RWPE2 (cell line): Measurements from ENCODE around the gene RPTOR.

Experiments
- ATAC-seq: fragments of 200-7000 bp; cut with Tn5 transposase; 3 replicates; pipeline ENCODE4 v1.9.1; 2021; ENCODE audit warnings: low read depth
- DNase-seq: peaks from one replicate; pipeline ENCODE4 v3.0.0-alpha.2; 2020; ENCODE audit warnings: low spot score
- H3K27ac ChIP-seq: fragments of 450-650 bp; 2 replicates; pipeline ENCODE4 v1.5.1; 2017; ENCODE audit warnings: mild to moderate bottlenecking; ENCODE audit not compliant: poor library complexity, severe bottlenecking
- H3K27me3 ChIP-seq: fragments of 250-450 bp; sonication (Bioruptor Pico); 2 replicates; pipeline ENCODE4 v1.5.1; 2021; ENCODE audit warnings: mild to moderate bottlenecking, moderate library complexity; ENCODE audit not compliant: insufficient read depth, poor library complexity, severe bottlenecking
- H3K36me3 ChIP-seq: fragments of 250-450 bp; sonication (Bioruptor Pico); 2 replicates; pipeline ENCODE4 v1.5.1; 2020; ENCODE audit warnings: low read depth, mild to moderate bottlenecking, moderate library complexity
- H3K4me1 ChIP-seq: fragments of 250-450 bp; sonication (Bioruptor Pico); 2 replicates; pipeline ENCODE4 v1.5.1; 2021; ENCODE audit warnings: mild to moderate bottlenecking, moderate library complexity; ENCODE audit not compliant: insufficient read depth, poor library complexity, severe bottlenecking
- H3K4me3 ChIP-seq: fragments of 250-450 bp; sonication (Bioruptor Pico); 2 replicates; pipeline ENCODE4 v1.5.1; 2021; ENCODE audit warnings: mild to moderate bottlenecking, moderate library complexity; ENCODE audit not compliant: severe bottlenecking
- H3K9me3 ChIP-seq: fragments of 250-450 bp; sonication (Bioruptor Pico); 2 replicates; pipeline ENCODE4 v1.5.1; 2021; ENCODE audit warnings: mild to moderate bottlenecking, moderate library complexity; ENCODE audit not compliant: severe bottlenecking
- CTCF ChIP-seq: fragments of 450-650 bp; IDR thresholded peaks from one replicate; pipeline ENCODE4 v1.5.1; 2017; ENCODE audit warnings: mild to moderate bottlenecking, moderate library complexity; ENCODE audit not compliant: poor library complexity, severe bottlenecking

RPTOR gene

GRCh38 chr17:80939151-80940145, 394.8 kb downstream of the RPTOR start:
- no peak for ATAC-seq
- H3K4me3 ChIP-seq, result no peak overlapping the region
- no peak for TF ChIP-seq CTCF

GRCh38 chr17:80940171-80941123, 395.8 kb downstream of the RPTOR start:
- no peak for ATAC-seq
- peak; percentile 70 for DNase-seq

More at GRCh38 chr17:80939151-80940145, 394.8 kb downstream of the RPTOR start:
- Histone ChIP-seq H3K4me1 (no peaks in the 10 kb centered on the region), H3K36me3 (peaks cover 18% of the 10 kb centered on the region; the same call in 1 of the 2 replicates), H3K27me3 (no peaks in the 10 kb centered on the region), H3K27ac (no peak overlapping the region), H3K9me3 (no peaks in the 10 kb centered on the region)
- DNase-seq, result peak; percentile 55

GRCh38 chr17:80941171-80941570, 396.5 kb downstream of the RPTOR start:
- TF ChIP-seq CTCF, result no peak
- DNase-seq (peak; percentile 59), ATAC-seq (no peak)
- Histone ChIP-seq H3K4me1 (no peaks in the 10 kb centered on the region), H3K27ac (no peak overlapping the region), H3K9me3 (no peaks in the 10 kb centered on the region), H3K36me3 (peaks cover 19% of the 10 kb centered on the region), H3K27me3 (no peaks in the 10 kb centered on the region), H3K4me3 (no peak overlapping the region)

More at GRCh38 chr17:80940171-80941123, 395.8 kb downstream of the RPTOR start:
- Histone ChIP-seq H3K27me3 (no peaks in the 10 kb centered on the region), H3K9me3 (no peaks in the 10 kb centered on the region), H3K4me1 (no peaks in the 10 kb centered on the region), H3K27ac (no peak overlapping the region), H3K4me3 (no peak overlapping the region), H3K36me3 (peaks cover 14% of the 10 kb centered on the region)
- no peak for TF ChIP-seq CTCF

- H3K9me3 ChIP-seq, result no peaks in the 10 kb centered on the region
- H3K4me1 ChIP-seq, result no peaks in the 10 kb centered on the region
- no peak overlapping the region for H3K27ac ChIP-seq
- peaks cover 27% of the 10 kb centered on the region for H3K36me3 ChIP-seq
- no peak overlapping the region for H3K4me3 ChIP-seq
- no peaks in the 10 kb centered on the region for H3K27me3 ChIP-seq
- ATAC-seq (no peak), DNase-seq (peak; percentile 30)
- TF ChIP-seq CTCF, result no peak
Observed at GRCh38 chr17:80941743-80942422, 397.2 kb downstream of the RPTOR start.
